Stimulated activated CD4-positive, alpha-beta T cell treated with anti-CD3 and anti-CD28 coated beads, Interleukin-1b, Interleukin-23, amount 100 ng/mL, for 4 hours (primary cell): ENCODE results near the gene TRIM71.
"Not testable (repeated sequence)": the region's sequence is repeated elsewhere in the genome, so short reads cannot be mapped to it uniquely, and the experiment has no call there.

ENCODE experiments used
- DNase-seq, 2 donors: peaks; one replicate each; pipeline ENCODE4 v3.0.0-alpha.2; 2020; ENCODE audit warnings: low read depth in 2 of 2

The TRIM71 gene

GRCh38 chr3:32934150-32934742 lies 116.4 kb downstream of the TRIM71 start:
- no peak for DNase-seq

- no peak for DNase-seq
Observed at GRCh38 chr3:32937331-32937730, 119.5 kb downstream of the TRIM71 start.

- not testable (repeated sequence) for DNase-seq
Observed at GRCh38 chr3:32939531-32940284, 121.9 kb downstream of the TRIM71 start.

- no peak for DNase-seq
Observed at GRCh38 chr3:32940726-32941125, 122.9 kb downstream of the TRIM71 start.

- no peak for DNase-seq
Observed at GRCh38 chr3:32945136-32945535, 127.3 kb downstream of the TRIM71 start.

- DNase-seq, result not testable (repeated sequence)
Observed at GRCh38 chr3:32945598-32945997, 127.8 kb downstream of the TRIM71 start.

GRCh38 chr3:32946973-32947788 lies 129.4 kb downstream of the TRIM71 start:
- no peak for DNase-seq
